SKM-1 (cell line): ENCODE results near the gene TXNDC11.
"Not testable (repeated sequence)": the region's sequence is repeated elsewhere in the genome, so short reads cannot be mapped to it uniquely, and the experiment has no call there.

Source experiments
- DNase-seq: peaks from one replicate; lab custom pipeline; 2025; ENCODE audit not compliant: unreplicated experiment; lab: John Stamatoyannopoulos, UW

TXNDC11 gene, protein sequence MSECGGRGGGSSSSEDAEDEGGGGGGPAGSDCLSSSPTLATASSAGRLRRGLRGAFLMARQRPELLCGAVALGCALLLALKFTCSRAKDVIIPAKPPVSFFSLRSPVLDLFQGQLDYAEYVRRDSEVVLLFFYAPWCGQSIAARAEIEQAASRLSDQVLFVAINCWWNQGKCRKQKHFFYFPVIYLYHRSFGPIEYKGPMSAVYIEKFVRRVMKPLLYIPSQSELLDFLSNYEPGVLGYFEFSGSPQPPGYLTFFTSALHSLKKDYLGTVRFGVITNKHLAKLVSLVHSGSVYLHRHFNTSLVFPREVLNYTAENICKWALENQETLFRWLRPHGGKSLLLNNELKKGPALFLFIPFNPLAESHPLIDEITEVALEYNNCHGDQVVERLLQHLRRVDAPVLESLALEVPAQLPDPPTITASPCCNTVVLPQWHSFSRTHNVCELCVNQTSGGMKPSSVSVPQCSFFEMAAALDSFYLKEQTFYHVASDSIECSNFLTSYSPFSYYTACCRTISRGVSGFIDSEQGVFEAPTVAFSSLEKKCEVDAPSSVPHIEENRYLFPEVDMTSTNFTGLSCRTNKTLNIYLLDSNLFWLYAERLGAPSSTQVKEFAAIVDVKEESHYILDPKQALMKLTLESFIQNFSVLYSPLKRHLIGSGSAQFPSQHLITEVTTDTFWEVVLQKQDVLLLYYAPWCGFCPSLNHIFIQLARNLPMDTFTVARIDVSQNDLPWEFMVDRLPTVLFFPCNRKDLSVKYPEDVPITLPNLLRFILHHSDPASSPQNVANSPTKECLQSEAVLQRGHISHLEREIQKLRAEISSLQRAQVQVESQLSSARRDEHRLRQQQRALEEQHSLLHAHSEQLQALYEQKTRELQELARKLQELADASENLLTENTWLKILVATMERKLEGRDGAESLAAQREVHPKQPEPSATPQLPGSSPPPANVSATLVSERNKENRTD

DNA sequence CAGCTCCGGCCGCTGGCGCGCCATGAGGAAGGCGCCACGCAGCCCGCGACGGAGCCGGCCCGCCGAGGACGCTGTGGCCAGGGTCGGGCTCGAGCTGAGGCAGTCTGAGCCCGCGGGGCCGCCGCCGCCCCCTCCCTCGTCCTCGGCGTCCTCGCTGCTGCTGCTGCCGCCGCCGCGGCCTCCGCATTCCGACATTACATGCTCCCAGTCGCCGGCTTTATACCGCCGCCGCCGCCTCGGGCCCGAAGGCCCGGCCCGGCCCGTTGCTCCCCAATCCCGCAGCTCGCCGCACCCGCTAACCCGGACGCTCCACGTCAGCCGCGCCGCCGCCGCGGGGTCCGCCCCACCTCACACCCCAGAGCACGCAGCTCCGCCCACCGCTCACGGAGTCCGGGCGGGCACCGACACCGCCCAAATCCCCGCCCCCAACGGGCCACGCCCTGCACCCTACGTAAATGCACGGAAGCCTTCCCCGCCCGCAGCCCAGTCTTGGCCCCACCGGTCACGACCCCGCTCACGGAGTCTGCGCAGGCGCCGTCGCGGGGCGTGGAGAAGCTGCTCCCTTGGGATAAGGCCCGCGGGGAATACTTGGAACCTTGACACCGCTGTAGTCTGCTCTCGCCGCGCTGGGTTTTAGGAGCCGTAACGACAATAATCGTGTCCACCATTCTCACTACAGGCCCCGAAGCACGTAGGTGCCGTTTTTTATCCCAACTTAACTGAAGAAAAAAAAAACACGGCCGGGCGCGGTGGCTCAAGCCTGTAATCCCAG lies at the start of gene TXNDC11:
Gene TXNDC11 (minus strand): TSS at position 322 of the 772 bp plus-strand sequence. CDS start 127 bp downstream, at position 195.
- peak; percentile 93 for DNase-seq

DNA sequence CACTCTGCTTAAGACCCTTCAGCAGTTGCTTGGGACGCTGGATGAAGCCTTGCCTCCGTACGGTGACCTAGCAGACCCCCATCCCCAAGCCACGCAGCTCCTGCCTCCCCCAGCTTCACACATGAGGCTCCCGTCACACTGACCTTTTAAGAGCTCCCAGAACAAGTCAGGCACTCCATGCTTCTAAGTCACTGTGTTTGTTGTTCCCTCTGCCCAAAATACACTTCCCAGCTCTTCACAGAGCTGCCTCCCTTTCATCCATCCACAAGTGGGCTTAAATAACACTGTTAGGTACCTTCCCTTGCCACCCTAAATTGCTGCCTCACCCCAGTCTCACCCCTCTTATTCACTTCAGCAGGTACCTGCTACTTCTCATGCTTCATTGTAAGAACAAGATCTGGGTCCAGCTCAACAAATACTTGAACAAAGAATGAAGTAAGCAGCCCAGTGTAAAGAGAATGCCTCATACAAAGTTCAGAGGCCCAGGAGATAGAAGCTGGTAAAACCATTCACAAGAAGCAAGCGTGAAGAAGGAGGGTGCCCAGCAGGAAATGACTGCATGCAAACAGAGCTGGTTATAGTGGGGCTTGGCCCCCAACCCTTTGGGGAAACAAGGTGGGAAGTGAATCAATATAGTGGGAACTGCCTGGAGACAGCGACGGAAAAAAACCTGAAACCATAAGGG lies 48.6 kb upstream of the TXNDC11 start:
- no peak for DNase-seq

DNA sequence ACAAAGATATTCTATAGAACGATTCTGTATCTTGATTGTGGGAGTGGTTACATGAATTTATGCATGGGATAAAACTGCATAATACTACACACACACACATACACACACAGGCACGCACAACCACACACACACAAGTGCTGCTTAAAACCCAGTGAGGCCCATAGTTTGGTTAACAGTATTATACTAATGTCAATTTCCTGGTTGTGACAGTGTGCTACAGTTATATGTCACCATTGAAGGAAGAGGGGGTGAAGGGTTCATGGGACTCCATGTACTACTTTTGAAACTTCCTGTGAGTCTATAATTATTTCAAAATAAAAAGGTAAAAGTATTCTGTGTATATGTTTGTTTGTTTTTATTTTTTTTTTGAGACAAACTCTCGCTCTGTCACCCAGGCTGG lies 46.3 kb upstream of the TXNDC11 start:
- DNase-seq: no peak

DNA sequence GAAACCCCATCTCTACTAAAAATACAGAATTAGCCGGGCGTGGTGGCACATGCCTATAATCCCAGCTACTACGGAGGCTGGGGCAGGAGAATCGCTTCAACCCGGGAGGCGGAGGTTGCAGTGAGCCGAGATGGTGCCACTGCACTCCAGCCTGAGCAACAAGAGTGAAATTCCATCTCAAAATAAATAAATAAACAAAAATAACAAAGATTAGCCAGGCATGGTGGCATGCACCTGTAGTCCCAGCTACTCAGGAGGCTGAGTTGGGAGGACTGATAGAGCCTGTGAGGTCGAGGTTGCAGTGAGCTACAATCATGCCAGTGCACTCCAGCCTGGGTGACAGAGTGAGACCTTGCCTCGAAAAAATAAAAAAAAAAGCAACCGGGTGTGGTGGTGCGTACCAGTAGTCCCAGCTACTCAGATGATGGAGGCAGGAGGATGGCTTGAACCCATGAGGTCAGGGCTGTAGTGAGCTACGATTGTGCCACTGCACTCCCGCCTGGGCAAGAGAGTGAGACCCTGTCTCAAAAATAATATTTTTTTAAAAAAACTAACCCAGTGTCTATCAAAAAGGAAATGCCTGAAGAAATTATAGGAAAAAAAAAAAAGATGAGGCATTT lies 42.4 kb upstream of the TXNDC11 start:
- DNase-seq: not testable (repeated sequence)

GRCh38 chr16:11784381-11784780 lies 41.7 kb upstream of the TXNDC11 start:
- DNase-seq: not testable (repeated sequence)

DNA sequence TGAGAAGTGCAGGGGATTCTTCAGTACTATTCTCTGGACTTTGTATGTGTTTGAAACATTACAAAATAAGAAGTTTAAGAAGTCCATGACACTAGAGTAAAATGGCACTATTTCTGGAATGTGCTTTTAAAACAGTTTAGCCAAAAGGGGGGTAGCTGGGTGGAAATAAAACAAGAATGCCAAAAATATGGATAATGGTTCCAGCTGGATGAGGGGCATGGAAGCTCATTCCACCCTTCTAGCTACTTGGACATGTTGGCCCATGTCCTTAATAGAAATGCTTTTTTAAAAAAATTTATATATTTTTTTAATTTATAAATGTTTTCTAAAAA lies 41.3 kb upstream of the TXNDC11 start:
- DNase-seq: no peak

DNA sequence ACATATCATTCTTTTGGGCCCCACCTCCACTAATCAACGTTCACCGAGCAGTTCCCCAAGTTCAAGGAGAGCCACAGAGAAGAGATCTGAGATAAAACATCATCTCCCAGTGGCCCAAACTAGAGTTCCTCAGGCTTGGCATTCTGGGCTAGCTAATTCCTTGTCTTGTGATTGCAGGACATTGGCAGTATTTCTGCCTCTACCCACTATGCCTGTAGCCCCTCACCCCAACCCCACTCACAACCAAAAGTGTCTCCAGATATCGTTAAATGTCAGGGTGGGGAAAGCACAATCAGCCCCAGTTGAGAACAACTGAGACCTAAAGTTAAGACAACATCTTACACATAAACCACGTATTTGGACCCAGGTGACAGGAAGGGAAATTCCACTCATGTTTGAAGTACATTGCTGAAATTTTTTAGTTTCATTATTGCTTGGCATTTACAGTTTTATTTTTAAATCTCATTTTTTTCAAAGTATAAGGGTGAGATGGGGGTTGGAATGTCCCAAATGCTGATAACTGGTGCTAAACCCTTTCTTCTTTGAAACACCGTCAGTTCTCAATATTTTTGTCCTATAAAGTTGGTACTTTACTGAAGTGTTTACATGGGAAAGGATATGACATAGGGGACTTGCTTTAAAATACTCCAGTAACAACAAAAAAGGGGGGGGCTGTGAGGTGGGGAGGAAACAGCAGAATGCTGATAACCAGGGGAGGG lies 40.8 kb upstream of the TXNDC11 start:
- no peak for DNase-seq

GRCh38 chr16:11781773-11782172 lies 39.1 kb upstream of the TXNDC11 start:
- DNase-seq: no peak

DNA sequence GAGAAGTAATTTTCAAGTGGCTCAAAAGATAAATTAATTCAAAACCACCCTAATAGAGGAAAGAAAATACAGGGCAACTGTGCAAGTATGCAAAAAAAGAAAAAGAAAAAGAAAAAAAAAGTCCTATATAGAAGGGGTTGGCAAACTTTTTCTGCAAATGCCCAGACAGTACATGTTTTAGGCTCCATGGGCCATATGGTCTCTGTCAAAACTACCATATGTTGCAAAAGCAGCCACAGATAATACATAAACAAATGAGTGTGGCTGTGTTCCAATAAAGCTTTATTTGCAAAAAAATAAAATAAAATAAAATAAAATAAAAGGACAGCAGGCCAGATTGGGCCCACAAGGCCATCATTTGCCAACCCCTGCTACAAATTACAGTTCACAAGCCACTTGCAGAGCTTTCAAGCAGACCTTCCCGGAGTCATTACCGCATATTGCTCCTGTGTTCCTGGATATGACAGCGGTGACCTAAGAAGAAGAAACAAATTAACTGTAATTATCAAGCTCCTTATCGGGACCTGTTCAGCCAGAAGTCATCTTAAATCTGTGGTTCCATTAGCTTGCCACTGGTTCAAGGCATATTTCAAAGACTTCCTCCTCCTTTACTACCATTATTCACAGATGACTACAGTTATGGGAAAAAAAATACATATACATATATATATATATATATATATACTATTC lies 38.5 kb upstream of the TXNDC11 start:
- DNase-seq: no peak

DNA sequence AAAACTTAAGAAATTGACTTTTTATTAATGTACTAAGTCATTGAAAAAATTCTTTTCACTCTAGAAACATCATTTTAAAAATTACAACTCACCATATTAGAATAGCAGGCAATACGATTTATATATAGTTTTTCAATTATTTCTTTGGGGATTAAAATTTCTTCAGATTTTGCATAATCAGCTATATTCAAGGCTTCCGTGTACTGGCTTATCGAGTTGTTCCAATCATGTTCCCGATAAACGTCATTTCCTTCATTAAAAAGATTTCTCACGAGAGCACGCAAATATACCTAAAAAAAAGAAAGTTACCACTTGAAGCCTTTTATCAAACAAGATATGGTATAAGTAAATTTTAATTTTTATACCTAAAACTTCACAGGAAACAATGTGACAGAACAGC lies 36.4 kb upstream of the TXNDC11 start:
- DNase-seq: no peak

DNA sequence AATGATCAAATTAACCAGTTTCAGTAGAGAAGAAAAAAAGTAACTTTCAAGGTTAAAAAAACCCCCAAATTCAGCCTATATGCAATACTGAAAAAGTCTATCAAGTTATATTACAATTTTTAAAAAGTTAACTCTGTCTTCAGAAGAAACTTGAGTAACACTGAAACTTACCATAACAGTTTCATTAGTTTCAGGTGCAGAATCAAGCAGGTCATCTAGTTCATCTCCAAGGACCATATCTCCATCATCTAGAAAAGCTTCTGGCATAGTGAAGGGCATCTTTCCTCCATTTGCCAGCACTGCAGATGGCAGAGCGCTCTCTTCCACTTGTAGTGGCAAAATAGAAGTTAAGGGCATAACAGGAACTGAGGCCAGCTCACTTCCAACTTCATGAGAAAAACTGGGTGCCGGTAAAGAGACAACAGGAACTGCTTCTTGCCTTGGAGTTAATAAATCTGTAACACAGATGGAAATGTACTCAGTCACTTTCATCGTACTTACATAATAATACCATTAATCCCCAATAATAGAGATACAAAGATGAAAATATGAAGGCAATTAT lies 31.5 kb upstream of the TXNDC11 start:
- DNase-seq: no peak

- peak; percentile 71 for DNase-seq
These were observed 26.2 kb upstream of the TXNDC11 start for GRCh38 chr16:11768849-11769248.

GRCh38 chr16:11762431-11762830 lies 19.8 kb upstream of the TXNDC11 start:
- no peak for DNase-seq

- no peak for DNase-seq
These were observed 17.3 kb upstream of the TXNDC11 start for GRCh38 chr16:11759997-11760396.

DNA sequence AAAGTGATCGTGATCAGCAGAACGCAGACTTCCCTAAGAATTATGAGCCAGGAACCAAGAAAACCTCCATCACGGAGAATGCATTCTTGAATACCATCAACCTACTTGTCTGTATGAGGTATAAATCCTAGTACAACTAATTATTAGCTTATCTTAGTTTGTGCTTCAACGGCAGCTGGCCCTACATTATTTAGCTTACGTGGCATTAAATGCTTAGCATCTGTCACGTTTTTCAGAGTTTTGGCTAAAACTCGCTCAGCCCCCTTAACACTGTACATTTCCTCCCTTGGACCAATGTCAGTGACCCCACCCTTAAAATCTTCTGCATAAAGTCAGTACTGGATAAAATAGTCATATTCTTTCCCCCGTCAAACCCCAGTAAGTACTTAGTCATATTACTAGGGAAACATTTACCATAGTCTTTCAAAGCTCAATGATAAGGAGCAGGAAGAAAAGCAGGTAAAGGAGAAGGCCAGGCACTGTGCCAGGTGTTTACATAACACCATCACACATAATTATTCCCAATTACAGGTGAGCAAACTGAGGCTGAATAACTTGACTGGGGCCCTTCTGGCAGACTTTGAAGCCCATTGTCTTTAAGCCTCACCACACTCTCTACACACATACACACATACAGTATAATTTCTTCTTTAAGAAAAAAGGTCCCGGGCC lies 16.6 kb upstream of the TXNDC11 start:
- DNase-seq: no peak

DNA sequence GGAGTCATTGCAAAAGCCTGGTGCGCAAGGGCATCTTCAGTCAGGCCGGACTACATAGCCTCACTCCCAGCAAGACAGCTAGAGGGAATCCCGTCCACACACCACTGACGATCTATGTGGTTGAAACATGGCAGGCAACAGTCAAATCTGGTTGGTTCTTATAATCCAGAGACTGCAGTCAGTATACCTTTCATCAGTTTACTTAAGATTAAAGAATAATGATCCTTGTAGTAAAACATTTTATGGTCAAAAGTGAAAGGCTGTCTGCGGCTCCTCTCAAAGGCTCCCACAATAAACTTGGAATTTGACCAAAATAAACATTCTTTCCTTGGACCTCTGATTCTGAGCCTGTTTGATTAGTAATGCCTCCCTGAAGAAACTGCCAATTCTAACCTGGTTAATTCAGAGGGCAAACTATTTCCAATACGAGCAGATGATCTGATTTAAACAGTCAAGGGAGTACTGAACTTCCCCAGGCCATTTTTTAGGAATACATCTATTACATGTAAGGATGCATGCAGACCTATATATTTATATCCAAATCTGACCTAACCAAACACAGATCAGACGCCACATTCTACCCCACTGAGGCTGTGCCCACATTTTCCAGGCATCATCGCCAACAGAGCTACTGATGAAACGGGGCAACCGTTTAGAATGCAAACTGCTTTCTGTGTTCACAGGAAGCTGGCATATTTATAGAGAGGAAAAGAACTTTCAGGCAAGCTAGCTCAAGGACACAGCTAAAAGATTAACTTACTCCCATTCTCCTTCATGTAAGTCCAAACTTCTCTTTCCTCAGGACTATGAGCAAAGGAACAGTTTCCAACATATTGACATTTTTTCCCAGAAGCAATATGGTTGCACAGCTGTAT lies 15.3 kb upstream of the TXNDC11 start:
- no peak for DNase-seq

DNA sequence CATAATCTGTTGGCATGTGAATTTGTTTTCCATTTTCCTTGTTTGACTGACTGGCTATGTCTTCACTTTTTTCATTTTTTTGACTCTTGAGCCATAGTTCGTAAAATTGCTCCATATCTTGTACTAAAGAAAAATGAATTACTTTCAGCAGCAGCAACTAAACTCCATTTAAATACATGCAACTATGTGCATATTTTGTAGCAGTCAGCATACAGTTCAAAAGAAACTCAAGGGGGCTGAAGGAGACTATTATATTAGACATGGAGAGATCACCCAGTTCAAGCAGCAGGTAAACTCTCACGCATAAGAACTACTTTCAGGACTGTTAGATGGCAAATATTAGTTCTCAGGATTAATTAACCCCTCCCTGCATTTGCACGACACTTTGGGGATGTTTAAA lies 13.6 kb upstream of the TXNDC11 start:
- no peak for DNase-seq
